Uterus (tissue), 4 donors: ENCODE data around the gene POMT1. TPM values are rescaled to one million over a fixed set of nuclear protein-coding genes. Genes with fewer than 3 reads are reported as not detected.
A peak's percentile ranks its signal among the peaks of the same experiment; 100 is the strongest.

Experiments
- DNase-seq, 2 donors: peaks; one replicate each; pipeline ENCODE4 v3.0.0-alpha.2; 2019 to 2020
- H3K27ac ChIP-seq, 2 donors: fragments of 200-600 bp; sonication (generic); 1 replicate in 1 of 2; 2 replicates in 1 of 2; pipeline ENCODE4 v1.5.1; 2016 to 2018
- H3K27me3 ChIP-seq, 2 donors: fragments of 200-600 bp; sonication (generic); one replicate each; pipeline ENCODE4 v1.5.1; 2018 to 2019; ENCODE audit warnings: control low read depth in 1 of 2
- H3K36me3 ChIP-seq, 2 donors: fragments of 200-600 bp; sonication (generic); one replicate each; pipeline ENCODE4 v1.5.1; 2019; ENCODE audit warnings: control low read depth in 1 of 2
- H3K4me1 ChIP-seq, 2 donors: fragments of 200-600 bp; sonication (generic); one replicate each; pipeline ENCODE4 v1.5.1; 2018 to 2019; ENCODE audit warnings: control low read depth in 1 of 2
- H3K4me3 ChIP-seq, 2 donors: fragments of 200-600 bp; sonication (generic); 1 replicate in 1 of 2; 2 replicates in 1 of 2; pipeline ENCODE4 v1.5.1; 2018 to 2019; ENCODE audit warnings: mild to moderate bottlenecking in 1 of 2
- H3K9me3 ChIP-seq, 2 donors: fragments of 200-600 bp; sonication (generic); one replicate each; pipeline ENCODE4 v1.5.1; 2019; ENCODE audit warnings: control low read depth in 1 of 2
- CTCF ChIP-seq, 4 experiments: fragments of 200-600 bp in 2 of 4; fragments of 450-650 bp in 2 of 4; sonication (generic) in 2 of 4; IDR thresholded peaks; one replicate each; pipeline ENCODE4 v1.5.1; 2016 to 2019; ENCODE audit warnings: antibody characterized with exemption in 4 of 4, mild to moderate bottlenecking in 2 of 4, moderate library complexity in 1 of 4
- POLR2A ChIP-seq, 2 donors: fragments of 450-650 bp; IDR thresholded peaks; one replicate each; pipeline ENCODE4 v1.6.1; 2016; ENCODE audit warnings: antibody characterized with exemption in 2 of 2, mild to moderate bottlenecking in 1 of 2, moderate library complexity in 1 of 2
- intact Hi-C: fragments of 100-400 bp; cut with DNase I; formaldehyde crosslinking; loops from one replicate; pipeline ENCODE4 v1.15.1; 2023; ENCODE audit warnings: low total_unique reads
- total RNA-seq, 4 donors: library from RNA; depleted of rRNA in 3 of 4; stranded (reverse); fragments of >200 nt in 3 of 4; gene quantifications; one replicate each; pipeline versions ENCODE4 v1.1.0 to v1.2.4, GENCODE V29; 2014 to 2023
- donor health status: DM: yes; HTN: yes; CAD: no.

POMT1 gene
- total RNA-seq, 4 donors from 2014 or later = 0.29 to 40.2 (median 18.5) TPM

GRCh38 chr9:131474711-131475110 is 28.0 kb upstream of the POMT1 start:
- Histone ChIP-seq H3K9me3 (no peaks in the 10 kb centered on the region), H3K27me3 (no peaks in the 10 kb centered on the region), H3K4me1 (no peaks in the 10 kb centered on the region), H3K27ac (no peak overlapping the region), H3K36me3 (no peaks in the 10 kb centered on the region), H3K4me3 (no peak overlapping the region)
- TF ChIP-seq CTCF (IDR thresholded peaks at IDR 0.05) (no peak), POLR2A (IDR thresholded peaks at IDR 0.05) (no peak)
- no peak for DNase-seq
- intact Hi-C loops = no loop called here

- Histone ChIP-seq H3K4me3 (no peak overlapping the region), H3K27me3 (no peaks in the 10 kb centered on the region), H3K9me3 (no peaks in the 10 kb centered on the region), H3K36me3 (no peaks in the 10 kb centered on the region), H3K4me1 (no peaks in the 10 kb centered on the region), H3K27ac (no peak overlapping the region)
- no peak for DNase-seq
- TF ChIP-seq CTCF (IDR thresholded peaks at IDR 0.05) (no peak), POLR2A (IDR thresholded peaks at IDR 0.05) (no peak)
- intact Hi-C loops = no loop called here
Measured at GRCh38 chr9:131475111-131475955, 27.4 kb upstream of the POMT1 start.

- TF ChIP-seq POLR2A (IDR thresholded peaks at IDR 0.05) = no peak
- TF ChIP-seq CTCF (IDR thresholded peaks at IDR 0.05) = peak in 3 of 4 experiments; percentile 17 to 20 (median 19)
- no peak for DNase-seq
- intact Hi-C loops = no loop called here
- no peaks in the 10 kb centered on the region for H3K27me3 ChIP-seq
- H3K36me3 ChIP-seq = no peaks in the 10 kb centered on the region
- H3K4me1 ChIP-seq = no peaks in the 10 kb centered on the region
- no peak overlapping the region for H3K27ac ChIP-seq
- no peaks in the 10 kb centered on the region for H3K9me3 ChIP-seq
- H3K4me3 ChIP-seq = no peak overlapping the region
Measured at GRCh38 chr9:131475956-131476776, 26.6 kb upstream of the POMT1 start.

GRCh38 chr9:131476777-131477345 is 25.9 kb upstream of the POMT1 start:
- DNase-seq = no peak
- no peaks in the 10 kb centered on the region for H3K9me3 ChIP-seq
- intact Hi-C loops = no loop called here
- TF ChIP-seq CTCF (IDR thresholded peaks at IDR 0.05) (no peak), POLR2A (IDR thresholded peaks at IDR 0.05) (no peak)
- H3K27ac ChIP-seq = no peak overlapping the region
- no peaks in the 10 kb centered on the region for H3K4me1 ChIP-seq
- no peaks in the 10 kb centered on the region for H3K27me3 ChIP-seq
- no peak overlapping the region for H3K4me3 ChIP-seq
- no peaks in the 10 kb centered on the region for H3K36me3 ChIP-seq
